T-helper 1 cell (primary cell): ENCODE measurements around the gene RBSN.
"Not testable (repeated sequence)": the region's sequence is repeated elsewhere in the genome, so short reads cannot be mapped to it uniquely, and the experiment has no call there.

ENCODE experiments used
- DNase-seq, 5 donors: peaks; one replicate each; pipeline ENCODE4 v3.0.0-alpha.2; 2012 to 2020
- total RNA-seq, 4 donors: gene quantifications; one replicate each; lab custom pipeline; 2026; lab: John Stamatoyannopoulos, UW

The RBSN gene
- 27.3 to 35.9 (median 33.4) reads per million in 4 donors for total RNA-seq

- peak; percentile 91 to 97 (median 94) for DNase-seq
Measured at GRCh38 chr3:15098503-15099363, at the start of gene RBSN. Gene RBSN, minus strand, starts transcription at chr3:15099148. Its CDS starts 3,028 bp downstream, at chr3:15096120.

- DNase-seq = no peak
Measured at GRCh38 chr3:15148614-15149013, 49.7 kb upstream of the RBSN start.

GRCh38 chr3:15136885-15137284, 37.9 kb upstream of the RBSN start:
- not testable (repeated sequence) for DNase-seq

- DNase-seq = not testable (repeated sequence)
Measured at GRCh38 chr3:15134968-15135367, 36.0 kb upstream of the RBSN start.

- not testable (repeated sequence) for DNase-seq
Measured at GRCh38 chr3:15128403-15128802, 29.5 kb upstream of the RBSN start.

- not testable (repeated sequence) for DNase-seq
Measured at GRCh38 chr3:15126975-15127374, 28.0 kb upstream of the RBSN start.

- no peak for DNase-seq
Measured at GRCh38 chr3:15122398-15122797, 23.4 kb upstream of the RBSN start.

- DNase-seq = no peak
Measured at GRCh38 chr3:15121936-15122335, 23.0 kb upstream of the RBSN start.

- no peak for DNase-seq
Measured at GRCh38 chr3:15120986-15121385, 22.0 kb upstream of the RBSN start.

GRCh38 chr3:15117011-15117410, 18.1 kb upstream of the RBSN start:
- DNase-seq = no peak

GRCh38 chr3:15116032-15116669, 17.2 kb upstream of the RBSN start:
- DNase-seq = no peak

- no peak for DNase-seq
Measured at GRCh38 chr3:15114466-15115358, 15.8 kb upstream of the RBSN start.

- no peak for DNase-seq
Measured at GRCh38 chr3:15113884-15114283, 14.9 kb upstream of the RBSN start.

- no peak for DNase-seq
Measured at GRCh38 chr3:15113471-15113870, 14.5 kb upstream of the RBSN start.

- DNase-seq = no peak
Measured at GRCh38 chr3:15112011-15112410, 13.1 kb upstream of the RBSN start.

- no peak for DNase-seq
Measured at GRCh38 chr3:15110206-15110605, 11.3 kb upstream of the RBSN start.

GRCh38 chr3:15108869-15109268, 9.9 kb upstream of the RBSN start:
- no peak for DNase-seq

- peak; percentile 56 to 71 (median 65) for DNase-seq
Measured at GRCh38 chr3:15108082-15108545, 9.2 kb upstream of the RBSN start.

- no peak for DNase-seq
Measured at GRCh38 chr3:15107075-15107947, 8.4 kb upstream of the RBSN start.

- DNase-seq = no peak
Measured at GRCh38 chr3:15102836-15103235, 3.9 kb upstream of the RBSN start.

- no peak for DNase-seq
Measured at GRCh38 chr3:15102256-15102655, 3.3 kb upstream of the RBSN start.
